CD4-positive, alpha-beta memory T cell (primary cell): Measurements from ENCODE around the gene PCYT2. TPM values are rescaled to one million over a fixed set of nuclear protein-coding genes. Genes with fewer than 3 reads are reported as not detected.

Experiments used
- CTCF ChIA-PET: fragments of 350-600 bp; sonication (Branson Sonifier 250); formaldehyde crosslinking; loops from one replicate; lab custom pipeline; 2021; ENCODE audit warnings: inconsistent platforms; ENCODE audit not compliant: partially characterized antibody; lab: Charles Lee
- POLR2A ChIA-PET: fragments of 350-600 bp; sonication (Branson Sonifier 250); formaldehyde crosslinking; loops from one replicate; lab custom pipeline; 2021; ENCODE audit not compliant: partially characterized antibody; lab: Charles Lee
- DNase-seq, 5 donors: peaks; one replicate each; pipeline versions ENCODE4 v3.0.0 to v3.0.0-alpha.2; 2020 to 2022; ENCODE audit warnings: mixed read lengths in 1 of 5
- H3K27ac ChIP-seq: one replicate; pipeline ENCODE4 v1.7.0; 2013; ENCODE audit warnings: low read depth, low read length
- H3K27me3 ChIP-seq: 2 replicates; pipeline ENCODE4 v1.7.0; 2013; ENCODE audit warnings: mild to moderate bottlenecking, low read length, moderate library complexity; ENCODE audit not compliant: insufficient read depth
- H3K36me3 ChIP-seq: 2 replicates; pipeline ENCODE4 v1.7.0; 2013; ENCODE audit warnings: mild to moderate bottlenecking, low read length, moderate library complexity; ENCODE audit not compliant: insufficient read depth
- H3K4me1 ChIP-seq: 2 replicates; pipeline ENCODE4 v1.7.0; 2013; ENCODE audit warnings: mild to moderate bottlenecking, low read length, moderate library complexity; ENCODE audit not compliant: insufficient read depth
- H3K4me3 ChIP-seq, 2 donors: one replicate each; pipeline ENCODE4 v1.7.0; 2013; ENCODE audit warnings: low read length in 2 of 2, mild to moderate bottlenecking in 1 of 2
- H3K9me3 ChIP-seq, 2 donors: one replicate each; pipeline ENCODE4 v1.7.0; 2013; ENCODE audit warnings: low read length in 2 of 2, control low read depth in 1 of 2; ENCODE audit not compliant: control insufficient read depth in 1 of 2
- H3K27ac Mint-ChIP-seq, 7 donors: one replicate each; pipeline ENCODE4 v1.8.0; 2020 to 2021; ENCODE audit warnings: mixed read lengths in 7 of 7, mild to moderate bottlenecking in 6 of 7, inconsistent platforms in 3 of 7, moderate library complexity in 3 of 7
- H3K27me3 Mint-ChIP-seq, 2 donors: one replicate each; pipeline ENCODE4 v1.8.0; 2020 to 2021; ENCODE audit warnings: mixed read lengths in 2 of 2
- H3K36me3 Mint-ChIP-seq, 2 donors: one replicate each; pipeline ENCODE4 v1.8.0; 2020 to 2021; ENCODE audit warnings: mixed read lengths in 2 of 2, inconsistent platforms in 1 of 2, mild to moderate bottlenecking in 1 of 2
- H3K4me1 Mint-ChIP-seq, 4 donors: one replicate each; pipeline ENCODE4 v1.8.0; 2020 to 2021; ENCODE audit warnings: mixed read lengths in 4 of 4, mild to moderate bottlenecking in 1 of 4
- H3K4me3 Mint-ChIP-seq, 8 donors: one replicate each; pipeline ENCODE4 v1.8.0; 2020 to 2021; ENCODE audit warnings: mixed read lengths in 8 of 8, mild to moderate bottlenecking in 7 of 8, moderate library complexity in 6 of 8, inconsistent platforms in 3 of 8
- H3K9me3 Mint-ChIP-seq, 8 donors: one replicate each; pipeline ENCODE4 v1.8.0; 2020 to 2021; ENCODE audit warnings: mixed read lengths in 8 of 8, mild to moderate bottlenecking in 5 of 8, inconsistent platforms in 3 of 8, moderate library complexity in 1 of 8
- intact Hi-C: fragments of 100-400 bp; cut with micrococcal nuclease; formaldehyde crosslinking; loops from one replicate; pipeline ENCODE4 v1.15.1; 2023
- polyA plus RNA-seq, 2 donors: library from polyadenylated mRNA; unstranded; fragments of 300-500 nt; fragmentation: Illumina TruSeq; gene quantifications; one replicate each; pipeline ENCODE4 v1.2.3, GENCODE V29; 2021
- total RNA-seq, 2 experiments: library from RNA; stranded (reverse); gene quantifications; one replicate each; pipeline ENCODE4 v1.2.3, GENCODE V29; 2021

Gene PCYT2
- total and polyA plus RNA-seq, 4 experiments from 2014 or later = 27.8 to 48.3 (median 36.9) TPM

GRCh38 chr17:81905993-81906392 is 5.2 kb downstream of the PCYT2 start:
- Mint-ChIP-seq H3K9me3 (no peaks in the 10 kb centered on the region), H3K4me1 (peaks cover 0 to 20% (median 3%) of the 10 kb centered on the region in 4 donors), H3K27ac (no peak overlapping the region), H3K4me3 (no peak overlapping the region), H3K36me3 (peaks cover 4 to 7% of the 10 kb centered on the region in 2 donors), H3K27me3 (peaks cover 3% of the 10 kb centered on the region in 2 donors)
- intact Hi-C loops = no loop called here
- no peaks in the 10 kb centered on the region for H3K9me3 ChIP-seq
- ChIA-PET CTCF (no interaction called here), POLR2A (no interaction called here)
- peaks cover 3% of the 10 kb centered on the region for H3K27me3 ChIP-seq
- peaks cover 17% of the 10 kb centered on the region for H3K36me3 ChIP-seq
- peaks cover 15% of the 10 kb centered on the region for H3K4me1 ChIP-seq
- H3K27ac ChIP-seq = no peak overlapping the region
- H3K4me3 ChIP-seq = no peak overlapping the region
- no peak for DNase-seq

- no peak overlapping the region for H3K4me3 ChIP-seq
- H3K9me3 Mint-ChIP-seq = no peaks in the 10 kb centered on the region
- peaks cover 6% of the 10 kb centered on the region in 2 donors for H3K27me3 Mint-ChIP-seq
- no peaks in the 10 kb centered on the region for H3K9me3 ChIP-seq
- H3K27ac ChIP-seq = no peak overlapping the region
- H3K4me1 Mint-ChIP-seq = peaks cover 2 to 22% (median 7%) of the 10 kb centered on the region in 4 donors
- peaks cover 13% of the 10 kb centered on the region for H3K4me1 ChIP-seq
- intact Hi-C loops = no loop called here
- ChIA-PET POLR2A (no interaction called here), CTCF (no interaction called here)
- DNase-seq = no peak
- no peak overlapping the region for H3K4me3 Mint-ChIP-seq
- H3K36me3 Mint-ChIP-seq = peaks cover 7% of the 10 kb centered on the region in 2 donors
- H3K36me3 ChIP-seq = peaks cover 17% of the 10 kb centered on the region
- H3K27ac Mint-ChIP-seq = no peak overlapping the region
- H3K27me3 ChIP-seq = peaks cover 4% of the 10 kb centered on the region
Observed at GRCh38 chr17:81905424-81905875, 5.7 kb downstream of the PCYT2 start.

DNA sequence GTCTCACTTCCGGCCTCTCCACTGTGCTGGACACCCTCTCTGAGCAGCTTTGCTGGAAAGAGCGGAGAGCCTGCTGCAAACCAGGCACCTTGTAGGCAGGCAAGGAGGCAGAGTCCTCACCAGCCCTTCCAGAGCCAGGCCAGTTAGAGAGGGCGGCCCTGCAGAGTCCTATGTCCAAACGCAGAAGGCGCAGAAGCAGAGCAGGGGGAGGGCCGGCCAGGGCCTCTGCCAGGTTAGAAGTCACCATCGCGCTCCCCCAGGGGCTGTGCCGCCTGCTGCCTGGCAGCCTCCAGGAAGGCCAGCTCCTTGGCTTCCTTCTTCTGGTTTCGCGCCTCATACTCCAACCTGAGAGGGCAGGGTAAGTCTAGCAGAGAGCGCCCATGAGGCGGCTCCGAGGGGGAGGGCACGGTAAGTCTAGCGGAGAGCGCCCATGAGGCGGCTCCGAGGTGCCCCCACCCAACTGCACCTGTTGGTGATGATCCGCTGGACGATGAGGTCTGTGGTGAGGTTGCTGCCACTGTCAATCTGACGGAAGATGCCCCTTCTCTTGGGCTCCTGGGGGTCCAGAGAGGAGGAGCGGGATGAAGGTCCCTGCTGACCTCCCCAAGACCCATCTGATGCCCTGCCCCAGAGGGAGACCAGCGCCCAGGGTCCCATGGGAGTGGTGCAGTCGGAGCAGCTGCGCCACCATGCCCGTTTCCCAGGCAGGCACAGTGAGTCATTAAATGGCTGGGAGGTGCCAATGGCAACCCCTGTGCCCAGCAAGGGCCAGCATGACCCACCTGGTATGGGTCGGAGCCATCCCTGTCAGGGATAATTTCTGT is 6.4 kb downstream of the PCYT2 start:
- no peak overlapping the region for H3K4me3 Mint-ChIP-seq
- no peak overlapping the region for H3K27ac Mint-ChIP-seq
- peaks cover 2 to 16% (median 7%) of the 10 kb centered on the region in 4 donors for H3K4me1 Mint-ChIP-seq
- no peak overlapping the region for H3K27ac ChIP-seq
- no peaks in the 10 kb centered on the region for H3K9me3 ChIP-seq
- POLR2A ChIA-PET = no interaction called here
- peaks cover 4% of the 10 kb centered on the region for H3K27me3 ChIP-seq
- intact Hi-C loops = no loop called here
- H3K36me3 ChIP-seq = peaks cover 22% of the 10 kb centered on the region
- CTCF ChIA-PET = no interaction called here
- H3K27me3 Mint-ChIP-seq = peaks cover 6% of the 10 kb centered on the region in 2 donors
- peaks cover 7% of the 10 kb centered on the region for H3K4me1 ChIP-seq
- no peak overlapping the region for H3K4me3 ChIP-seq
- DNase-seq = no peak
- no peaks in the 10 kb centered on the region for H3K9me3 Mint-ChIP-seq
- peaks cover 12 to 14% of the 10 kb centered on the region in 2 donors for H3K36me3 Mint-ChIP-seq

GRCh38 chr17:81903896-81904599 is 7.2 kb downstream of the PCYT2 start:
- POLR2A ChIA-PET = no interaction called here
- DNase-seq = peak in 1 of 5 donors; percentile 5

DNA sequence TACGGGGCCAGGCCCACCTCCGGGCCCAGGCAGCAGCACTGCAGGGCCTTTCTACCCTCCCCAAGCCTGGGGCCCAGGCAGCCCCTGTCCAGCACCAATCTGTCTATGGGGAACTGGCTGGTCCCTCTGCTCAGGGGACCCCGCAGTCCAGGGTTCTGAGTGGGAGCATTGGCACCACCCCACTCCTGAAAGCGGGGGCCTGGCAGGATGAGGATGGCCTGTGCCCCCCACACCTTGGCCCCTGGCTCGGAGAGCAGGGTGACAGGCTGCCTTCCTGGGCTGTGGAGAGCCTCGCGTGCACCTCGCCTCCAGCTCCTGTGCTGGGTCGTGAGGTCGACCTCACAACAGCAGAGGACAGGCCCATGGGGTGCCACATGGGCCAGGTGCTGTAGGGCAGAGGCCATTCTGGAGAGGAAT is 7.8 kb downstream of the PCYT2 start:
- peaks cover 7% of the 10 kb centered on the region for H3K4me1 ChIP-seq
- H3K4me3 ChIP-seq = no peak overlapping the region
- H3K27me3 ChIP-seq = peaks cover 4% of the 10 kb centered on the region
- peaks cover 2 to 10% (median 7%) of the 10 kb centered on the region in 4 donors for H3K4me1 Mint-ChIP-seq
- ChIA-PET POLR2A (no interaction called here), CTCF (interaction anchor here (0.8 kb wide), 1 partner anchor 11 kb away, joined by 4 read pairs; no protein-coding TSS in a partner anchor)
- peaks cover 6% of the 10 kb centered on the region in 2 donors for H3K27me3 Mint-ChIP-seq
- peak overlapping the region in 1 of 8 donors; percentile 15 for H3K4me3 Mint-ChIP-seq
- no peak overlapping the region for H3K27ac Mint-ChIP-seq
- no peaks in the 10 kb centered on the region for H3K9me3 Mint-ChIP-seq
- DNase-seq = peak in 1 of 5 donors; percentile 18
- H3K27ac ChIP-seq = no peak overlapping the region
- intact Hi-C loops = no loop called here
- H3K36me3 ChIP-seq = peaks cover 16% of the 10 kb centered on the region
- H3K36me3 Mint-ChIP-seq = peaks cover 14 to 15% of the 10 kb centered on the region in 2 donors
- no peaks in the 10 kb centered on the region for H3K9me3 ChIP-seq

More at GRCh38 chr17:81903896-81904599, 7.2 kb downstream of the PCYT2 start:
- Mint-ChIP-seq H3K9me3 (no peaks in the 10 kb centered on the region), H3K27me3 (peaks cover 6% of the 10 kb centered on the region in 2 donors), H3K4me1 (peaks cover 2 to 10% (median 7%) of the 10 kb centered on the region in 4 donors), H3K36me3 (peaks cover 14 to 15% of the 10 kb centered on the region in 2 donors), H3K4me3 (no peak overlapping the region), H3K27ac (no peak overlapping the region)
- CTCF ChIA-PET = interaction anchor here (0.8 kb wide), 1 partner anchor 11 kb away, joined by 4 read pairs; no protein-coding TSS in a partner anchor
- Histone ChIP-seq H3K9me3 (no peaks in the 10 kb centered on the region), H3K27ac (no peak overlapping the region), H3K36me3 (peaks cover 16% of the 10 kb centered on the region), H3K4me3 (no peak overlapping the region), H3K27me3 (peaks cover 4% of the 10 kb centered on the region), H3K4me1 (peaks cover 7% of the 10 kb centered on the region)
- intact Hi-C loops = no loop called here

GRCh38 chr17:81902653-81903414 is 8.4 kb downstream of the PCYT2 start:
- peaks cover 7% of the 10 kb centered on the region for H3K4me1 ChIP-seq
- peaks cover 22% of the 10 kb centered on the region for H3K36me3 ChIP-seq
- no peak overlapping the region for H3K4me3 ChIP-seq
- intact Hi-C loops = no loop called here
- peaks cover 6% of the 10 kb centered on the region in 2 donors for H3K27me3 Mint-ChIP-seq
- DNase-seq = peak in 1 of 5 donors; percentile 29
- H3K27ac ChIP-seq = no peak overlapping the region
- ChIA-PET POLR2A (no interaction called here), CTCF (no interaction called here)
- H3K27me3 ChIP-seq = peaks cover 4% of the 10 kb centered on the region
- H3K27ac Mint-ChIP-seq = no peak overlapping the region
- H3K36me3 Mint-ChIP-seq = peaks cover 17 to 20% of the 10 kb centered on the region in 2 donors
- peaks cover 2 to 10% (median 7%) of the 10 kb centered on the region in 4 donors for H3K4me1 Mint-ChIP-seq
- H3K9me3 ChIP-seq = no peaks in the 10 kb centered on the region
- no peak overlapping the region for H3K4me3 Mint-ChIP-seq
- no peaks in the 10 kb centered on the region for H3K9me3 Mint-ChIP-seq
